ENCODE data around the gene SH2D3A.
A peak's percentile ranks its signal among the peaks of the same experiment; 100 is the strongest.
"Not testable (repeated sequence)": the region's sequence is repeated elsewhere in the genome, so short reads cannot be mapped to it uniquely, and the experiment has no call there.

Gene SH2D3A

DNA sequence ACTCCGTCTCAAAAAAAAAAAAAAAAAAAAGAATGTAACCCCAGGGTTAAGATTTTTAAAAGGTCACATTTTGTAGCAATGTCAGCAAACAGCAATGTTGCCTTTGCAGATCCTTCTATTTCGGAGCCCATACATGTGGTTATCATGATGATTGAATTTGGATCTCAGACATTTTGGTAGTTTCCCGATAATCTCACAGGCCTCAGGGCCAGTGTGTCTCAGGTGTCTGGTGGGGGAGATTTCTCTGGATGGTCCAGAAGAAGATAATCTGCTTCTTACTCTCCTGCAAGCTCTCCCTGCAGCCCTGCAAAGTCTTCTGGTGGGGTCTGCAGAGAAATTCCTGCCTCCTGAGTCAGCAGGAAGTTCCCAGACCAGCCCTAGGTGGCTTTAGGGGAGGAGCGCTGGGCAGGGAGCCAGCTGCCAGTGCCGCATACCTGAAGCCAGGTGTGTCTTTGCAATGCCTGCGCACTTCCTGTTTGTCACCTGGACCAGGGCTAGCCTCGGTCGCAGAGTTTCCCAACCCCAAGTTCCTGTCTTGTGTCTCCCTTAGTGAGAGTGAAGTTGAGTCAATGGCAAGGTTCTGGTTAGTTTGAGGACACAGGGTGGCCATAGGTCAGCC is 1.4 kb downstream of the SH2D3A start:
- Histone ChIP-seq H3K36me3 (ENCODE audit: insufficient read depth) (no peaks in the 10 kb centered on the region), H3K27me3 (ENCODE audit: insufficient read depth, low read depth) (no peaks in the 10 kb centered on the region), H2AFZ (ENCODE audit: low read depth) (no peak overlapping the region), H3K4me3 (IDR thresholded peaks at IDR 0.05; ENCODE audit: insufficient read depth, low read depth, low read length) (no peak overlapping the region), H3K4me2 (peak overlapping the region; percentile 61), H4K20me1 (ENCODE audit: insufficient read depth) (no peaks in the 10 kb centered on the region), H3K27ac (no peak overlapping the region), H3K79me2 (ENCODE audit: insufficient read depth, low read depth) (peaks cover 15% of the 10 kb centered on the region; the same call in 1 of the 2 replicates), H3K9ac (no peak overlapping the region; the same call in 1 of the 2 replicates), H3K4me1 (ENCODE audit: low read depth, poor library complexity, severe bottlenecking) (peaks cover 20% of the 10 kb centered on the region)
- TF ChIP-seq, protein P1, sequence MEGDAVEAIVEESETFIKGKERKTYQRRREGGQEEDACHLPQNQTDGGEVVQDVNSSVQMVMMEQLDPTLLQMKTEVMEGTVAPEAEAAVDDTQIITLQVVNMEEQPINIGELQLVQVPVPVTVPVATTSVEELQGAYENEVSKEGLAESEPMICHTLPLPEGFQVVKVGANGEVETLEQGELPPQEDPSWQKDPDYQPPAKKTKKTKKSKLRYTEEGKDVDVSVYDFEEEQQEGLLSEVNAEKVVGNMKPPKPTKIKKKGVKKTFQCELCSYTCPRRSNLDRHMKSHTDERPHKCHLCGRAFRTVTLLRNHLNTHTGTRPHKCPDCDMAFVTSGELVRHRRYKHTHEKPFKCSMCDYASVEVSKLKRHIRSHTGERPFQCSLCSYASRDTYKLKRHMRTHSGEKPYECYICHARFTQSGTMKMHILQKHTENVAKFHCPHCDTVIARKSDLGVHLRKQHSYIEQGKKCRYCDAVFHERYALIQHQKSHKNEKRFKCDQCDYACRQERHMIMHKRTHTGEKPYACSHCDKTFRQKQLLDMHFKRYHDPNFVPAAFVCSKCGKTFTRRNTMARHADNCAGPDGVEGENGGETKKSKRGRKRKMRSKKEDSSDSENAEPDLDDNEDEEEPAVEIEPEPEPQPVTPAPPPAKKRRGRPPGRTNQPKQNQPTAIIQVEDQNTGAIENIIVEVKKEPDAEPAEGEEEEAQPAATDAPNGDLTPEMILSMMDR (conservative IDR thresholded peaks at IDR 0.05; ENCODE audit: low read depth, low read length) = no peak

DNA sequence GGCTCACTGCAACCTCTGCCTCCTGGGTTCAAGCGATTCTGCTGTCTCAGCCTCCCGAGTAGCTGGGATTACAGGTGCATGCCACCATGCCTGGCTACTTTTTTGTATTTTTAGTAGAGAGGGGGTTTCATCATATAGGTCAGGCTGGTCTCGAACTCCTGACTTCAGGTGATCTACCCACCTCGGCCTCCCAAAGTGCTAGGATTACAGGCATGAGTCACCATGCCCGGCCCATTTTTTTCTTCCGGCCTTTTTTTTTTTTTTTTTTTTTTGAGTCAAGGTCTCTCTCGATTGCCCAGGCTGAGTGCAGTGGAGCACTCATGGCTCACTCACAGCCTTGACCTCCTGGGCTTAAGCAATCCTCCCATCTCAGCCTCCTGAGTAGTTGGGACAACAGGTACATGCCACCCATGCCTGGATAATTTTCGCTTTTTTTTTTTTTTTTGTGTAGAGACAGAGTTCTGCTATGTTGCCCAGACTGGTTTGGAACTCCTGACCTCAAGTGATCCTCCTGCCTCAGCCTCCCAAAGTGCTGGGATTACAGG is 4.9 kb downstream of the SH2D3A start:
- H3K4me2 ChIP-seq; H3K9ac ChIP-seq; H3K27me3 ChIP-seq (ENCODE audit: insufficient read depth, low read depth); H3K27ac ChIP-seq; H3K36me3 ChIP-seq (ENCODE audit: insufficient read depth); H2AFZ ChIP-seq (ENCODE audit: low read depth); H4K20me1 ChIP-seq (ENCODE audit: insufficient read depth); H3K4me3 ChIP-seq (IDR thresholded peaks at IDR 0.05; ENCODE audit: insufficient read depth, low read depth, low read length): not testable (repeated sequence)
- Histone ChIP-seq H3K4me1 (ENCODE audit: low read depth, poor library complexity, severe bottlenecking) (peaks cover 22% of the 10 kb centered on the region), H3K79me2 (ENCODE audit: insufficient read depth, low read depth) (peaks cover 15% of the 10 kb centered on the region; the same call in 1 of the 2 replicates)

DNA sequence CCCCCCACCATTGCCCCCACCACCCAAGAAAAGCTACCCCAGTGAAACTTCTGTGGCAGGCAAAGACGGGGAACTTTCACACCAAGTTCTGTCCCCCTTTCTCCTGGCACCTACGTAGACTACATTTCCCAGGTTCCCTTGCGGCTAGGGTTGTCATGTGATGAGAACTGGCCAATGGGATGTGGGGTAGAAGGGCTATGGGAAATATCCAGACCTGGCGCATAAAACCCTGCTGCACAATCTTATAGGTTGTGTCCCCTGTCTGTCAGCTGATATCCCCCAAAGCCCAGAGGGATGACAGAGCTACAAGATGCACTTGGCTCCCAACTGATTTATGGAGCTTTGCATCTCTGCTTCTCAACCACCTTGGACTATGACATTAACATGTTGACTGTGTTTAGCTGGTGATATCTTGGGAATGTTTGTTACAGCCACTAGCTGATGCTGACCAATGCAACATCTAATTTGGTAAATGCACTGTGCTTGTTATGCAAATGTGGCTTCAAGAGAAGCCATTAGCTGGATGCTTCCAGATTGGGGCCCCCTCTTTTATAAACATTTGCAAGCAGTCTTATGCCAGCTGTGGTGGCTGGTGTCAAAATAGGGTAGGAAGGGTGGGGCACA is 6.1 kb downstream of the SH2D3A start:
- Histone ChIP-seq H2AFZ (ENCODE audit: low read depth) (no peak overlapping the region), H3K36me3 (ENCODE audit: insufficient read depth) (no peaks in the 10 kb centered on the region), H3K79me2 (ENCODE audit: insufficient read depth, low read depth) (peaks cover 12% of the 10 kb centered on the region; the same call in 1 of the 2 replicates)

DNA sequence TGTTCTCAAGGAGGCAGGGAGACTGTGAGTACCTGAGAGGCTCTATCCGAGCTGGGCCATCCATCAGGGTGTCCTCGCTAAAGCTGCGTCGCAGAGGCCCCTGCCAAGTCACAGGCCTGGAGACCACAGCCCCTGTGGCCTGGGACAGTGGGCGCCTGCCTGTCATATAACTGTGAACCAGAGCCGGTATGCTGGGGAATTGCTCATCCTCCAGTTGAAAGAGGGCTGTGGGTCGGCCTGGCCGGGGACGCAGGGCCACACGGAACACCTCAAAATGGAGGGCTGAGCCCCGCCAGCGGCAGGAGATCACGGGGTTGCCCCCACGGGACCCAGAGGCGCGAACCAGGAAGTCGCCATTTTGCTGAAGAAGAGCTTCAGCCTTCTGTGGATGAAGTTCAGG is 6.6 kb downstream of the SH2D3A start:
- TF ChIP-seq, protein P1 (conservative IDR thresholded peaks at IDR 0.05; ENCODE audit: low read depth, low read length) = no peak
- Histone ChIP-seq H2AFZ (ENCODE audit: low read depth) (no peak overlapping the region), H3K4me3 (IDR thresholded peaks at IDR 0.05; ENCODE audit: insufficient read depth, low read depth, low read length) (no peak overlapping the region), H3K4me2 (no peak overlapping the region), H3K36me3 (ENCODE audit: insufficient read depth) (no peaks in the 10 kb centered on the region), H3K79me2 (ENCODE audit: insufficient read depth, low read depth) (peaks cover 6% of the 10 kb centered on the region; the same call in 1 of the 2 replicates), H3K27ac (no peak overlapping the region), H3K4me1 (ENCODE audit: low read depth, poor library complexity, severe bottlenecking) (peaks cover 14% of the 10 kb centered on the region), H4K20me1 (ENCODE audit: insufficient read depth) (no peaks in the 10 kb centered on the region), H3K27me3 (ENCODE audit: insufficient read depth, low read depth) (no peaks in the 10 kb centered on the region), H3K9ac (no peak overlapping the region)

More for the DNA sequence above, 6.1 kb downstream of the SH2D3A start:
- Histone ChIP-seq H3K27me3 (ENCODE audit: insufficient read depth, low read depth) (no peaks in the 10 kb centered on the region), H3K9ac (no peak overlapping the region), H3K27ac (no peak overlapping the region), H3K4me2 (no peak overlapping the region), H4K20me1 (ENCODE audit: insufficient read depth) (no peaks in the 10 kb centered on the region), H3K4me3 (IDR thresholded peaks at IDR 0.05; ENCODE audit: insufficient read depth, low read depth, low read length) (no peak overlapping the region), H3K4me1 (ENCODE audit: low read depth, poor library complexity, severe bottlenecking) (peaks cover 19% of the 10 kb centered on the region)
- TF ChIP-seq, protein P1 (conservative IDR thresholded peaks at IDR 0.05; ENCODE audit: low read depth, low read length) = no peak
